Duodenal mucosa (tissue), 2 donors: ENCODE measurements around the gene ZNF337.
"Not testable (repeated sequence)": the region's sequence is repeated elsewhere in the genome, so short reads cannot be mapped to it uniquely, and the experiment has no call there.

ENCODE experiments used
- H3K27ac ChIP-seq: one replicate; pipeline ENCODE4 v1.7.0; 2013; ENCODE audit warnings: low read depth, low read length
- H3K27me3 ChIP-seq, 2 donors: one replicate each; pipeline ENCODE4 v1.7.0; 2013; ENCODE audit warnings: low read length in 2 of 2, control low read depth in 1 of 2; ENCODE audit not compliant: insufficient read depth in 2 of 2, control insufficient read depth in 1 of 2
- H3K36me3 ChIP-seq, 2 donors: one replicate each; pipeline ENCODE4 v1.7.0; 2013; ENCODE audit warnings: low read length in 2 of 2, control low read depth in 1 of 2; ENCODE audit not compliant: insufficient read depth in 2 of 2, control insufficient read depth in 1 of 2
- H3K4me1 ChIP-seq, 2 donors: one replicate each; pipeline ENCODE4 v1.7.0; 2013; ENCODE audit warnings: low read length in 2 of 2, control low read depth in 1 of 2; ENCODE audit not compliant: insufficient read depth in 2 of 2, control insufficient read depth in 1 of 2
- H3K4me3 ChIP-seq, 2 donors: one replicate each; pipeline ENCODE4 v1.7.0; 2013; ENCODE audit warnings: low read length in 2 of 2, low read depth in 1 of 2
- H3K9ac ChIP-seq, 2 donors: one replicate each; pipeline ENCODE4 v1.7.0; 2013; ENCODE audit warnings: low read length in 2 of 2, low read depth in 1 of 2
- H3K9me3 ChIP-seq, 2 donors: one replicate each; pipeline ENCODE4 v1.7.0; 2013; ENCODE audit warnings: low read length in 2 of 2, control low read depth in 1 of 2; ENCODE audit not compliant: control insufficient read depth in 1 of 2

The ZNF337 gene

DNA sequence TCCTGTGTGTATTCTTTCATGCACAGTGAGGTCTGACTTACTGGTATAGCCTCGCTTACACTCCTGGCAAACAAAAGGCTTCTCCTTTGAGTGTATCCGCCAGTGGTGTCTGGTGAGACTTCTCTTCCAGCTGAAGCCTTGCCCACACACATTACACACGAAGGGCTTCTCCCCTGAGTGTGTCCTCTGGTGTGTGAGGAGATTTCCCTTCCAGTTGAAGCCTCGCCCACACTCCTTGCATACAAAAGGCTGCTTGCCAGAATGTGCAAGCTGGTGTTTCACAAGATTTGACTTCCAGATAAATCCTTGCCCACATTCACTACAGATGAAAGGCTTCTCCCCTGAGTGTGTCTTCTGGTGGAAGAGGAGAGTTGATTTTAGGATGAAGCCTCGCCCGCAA is 21.5 kb downstream of the ZNF337 start:
- Histone ChIP-seq H3K27me3 (no peaks in the 10 kb centered on the region), H3K9me3 (no peaks in the 10 kb centered on the region), H3K27ac (no peak overlapping the region), H3K36me3 (peaks cover 27 to 39% of the 10 kb centered on the region in 2 donors), H3K4me3 (no peak overlapping the region), H3K4me1 (no peaks in the 10 kb centered on the region), H3K9ac (no peak overlapping the region)

DNA sequence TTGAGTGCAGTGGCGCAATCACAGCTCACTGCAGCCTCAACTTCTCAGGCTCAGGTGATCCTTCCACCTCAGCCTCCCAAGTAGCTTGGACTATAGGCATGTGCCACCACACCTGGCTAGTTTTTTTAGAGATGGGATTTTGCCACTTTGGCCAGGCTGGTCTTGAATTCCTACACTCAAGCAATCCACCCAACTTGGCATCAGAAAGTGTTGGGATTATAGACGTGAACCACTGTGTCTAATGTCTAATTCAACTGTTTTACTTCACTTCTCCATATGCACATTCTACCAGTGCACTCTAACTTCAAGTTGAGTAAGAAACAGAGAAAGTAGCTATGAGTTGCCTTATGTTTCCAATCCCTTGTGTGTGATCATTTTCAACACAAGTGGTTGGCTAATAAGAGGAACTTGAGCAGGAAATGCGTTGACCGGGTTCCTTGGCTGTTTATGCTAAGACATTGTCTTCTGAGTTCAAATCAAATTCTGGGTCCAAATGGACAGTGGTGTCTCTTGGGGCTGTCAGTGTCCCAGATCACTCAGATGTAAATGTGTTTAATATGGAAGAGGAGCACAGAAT is 23.9 kb downstream of the ZNF337 start:
- no peaks in the 10 kb centered on the region for H3K27me3 ChIP-seq
- H3K9me3 ChIP-seq, result no peaks in the 10 kb centered on the region
- H3K4me1 ChIP-seq, result no peaks in the 10 kb centered on the region
- H3K36me3 ChIP-seq, result peaks cover 27 to 38% of the 10 kb centered on the region in 2 donors
- no peak overlapping the region for H3K9ac ChIP-seq
- no peak overlapping the region for H3K27ac ChIP-seq
- H3K4me3 ChIP-seq, result no peak overlapping the region

DNA sequence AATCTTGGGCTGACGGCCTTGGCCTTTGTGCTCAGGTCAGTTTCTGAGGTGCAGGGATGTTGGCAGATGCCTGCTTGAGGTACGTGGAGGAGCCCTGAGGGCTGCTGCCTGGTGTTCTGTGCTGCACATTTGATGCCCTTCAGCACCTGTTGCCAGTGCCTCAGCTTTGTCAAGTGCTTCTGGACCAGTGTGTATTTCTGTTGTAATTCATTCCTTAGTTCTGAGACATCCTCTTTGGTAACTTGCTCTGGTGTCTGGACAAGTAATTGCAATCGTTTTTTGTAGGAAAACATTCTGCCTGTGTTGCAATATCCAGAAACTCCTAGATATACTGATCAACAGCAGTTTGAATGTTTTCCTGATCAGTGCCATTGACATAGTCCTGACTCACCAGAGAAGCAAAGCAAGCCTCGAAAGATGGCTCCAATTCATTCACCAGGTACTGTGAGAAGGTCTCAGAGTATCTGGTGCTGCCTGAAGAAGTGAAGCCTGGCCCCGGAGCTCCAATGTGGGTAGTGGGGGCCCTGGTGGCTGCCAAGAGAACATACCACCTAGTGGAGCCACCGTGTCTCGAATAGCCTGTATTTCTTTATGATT is 26.7 kb downstream of the ZNF337 start:
- Histone ChIP-seq H3K27ac (no peak overlapping the region), H3K4me1 (no peaks in the 10 kb centered on the region), H3K9me3 (no peaks in the 10 kb centered on the region), H3K4me3 (no peak overlapping the region), H3K9ac (no peak overlapping the region), H3K36me3 (peaks cover 7 to 14% of the 10 kb centered on the region in 2 donors), H3K27me3 (no peaks in the 10 kb centered on the region)

DNA sequence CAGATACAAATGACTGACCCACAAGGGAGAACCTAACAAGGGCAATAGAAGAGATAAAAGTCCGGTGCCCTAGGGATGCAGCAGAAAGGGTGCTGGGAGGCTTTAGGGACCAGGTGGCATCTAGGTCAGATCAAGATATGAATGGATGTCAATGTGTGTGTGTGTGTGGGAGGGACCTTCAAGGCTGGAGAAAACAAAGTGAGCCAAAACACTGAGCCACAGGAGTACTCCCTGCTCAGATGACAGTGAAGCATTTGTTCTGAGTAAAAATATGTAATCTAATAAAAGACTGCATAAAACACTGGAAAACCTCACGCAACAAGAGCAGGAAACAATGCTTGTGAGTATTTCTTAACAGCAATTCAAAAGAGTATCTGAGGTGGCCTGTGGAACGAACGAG is 28.2 kb downstream of the ZNF337 start:
- peaks cover 0 to 4% of the 10 kb centered on the region in 2 donors for H3K36me3 ChIP-seq
- no peaks in the 10 kb centered on the region for H3K9me3 ChIP-seq

DNA sequence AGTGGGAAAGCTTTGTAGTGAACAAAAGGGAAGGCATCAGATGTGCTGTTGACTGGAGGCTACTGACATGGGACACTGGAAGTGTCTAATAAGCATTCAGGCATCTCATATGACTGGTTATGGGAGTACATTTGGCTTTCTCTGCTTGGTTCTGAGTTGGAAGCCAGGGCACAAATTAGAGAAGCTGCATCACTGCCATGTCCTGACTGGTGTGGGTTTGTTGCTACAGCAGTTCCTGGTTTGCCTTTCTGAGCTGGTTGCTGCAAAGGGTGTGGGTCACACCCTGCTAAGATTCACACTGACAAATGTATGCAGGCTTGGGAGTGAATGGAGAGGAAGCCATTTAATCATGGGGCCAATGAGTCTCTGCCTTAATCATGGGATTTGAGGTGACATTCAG is 36.7 kb downstream of the ZNF337 start:
- H3K27ac ChIP-seq, result no peak overlapping the region
- no peaks in the 10 kb centered on the region for H3K27me3 ChIP-seq
- no peaks in the 10 kb centered on the region for H3K4me1 ChIP-seq
- H3K9ac ChIP-seq, result no peak overlapping the region
- H3K36me3 ChIP-seq, result no peaks in the 10 kb centered on the region
- no peak overlapping the region for H3K4me3 ChIP-seq
- no peaks in the 10 kb centered on the region for H3K9me3 ChIP-seq

More for the DNA sequence above, 28.2 kb downstream of the ZNF337 start:
- no peak overlapping the region for H3K4me3 ChIP-seq
- H3K27me3 ChIP-seq, result no peaks in the 10 kb centered on the region
- no peaks in the 10 kb centered on the region for H3K4me1 ChIP-seq
- no peak overlapping the region for H3K27ac ChIP-seq
- no peak overlapping the region for H3K9ac ChIP-seq

DNA sequence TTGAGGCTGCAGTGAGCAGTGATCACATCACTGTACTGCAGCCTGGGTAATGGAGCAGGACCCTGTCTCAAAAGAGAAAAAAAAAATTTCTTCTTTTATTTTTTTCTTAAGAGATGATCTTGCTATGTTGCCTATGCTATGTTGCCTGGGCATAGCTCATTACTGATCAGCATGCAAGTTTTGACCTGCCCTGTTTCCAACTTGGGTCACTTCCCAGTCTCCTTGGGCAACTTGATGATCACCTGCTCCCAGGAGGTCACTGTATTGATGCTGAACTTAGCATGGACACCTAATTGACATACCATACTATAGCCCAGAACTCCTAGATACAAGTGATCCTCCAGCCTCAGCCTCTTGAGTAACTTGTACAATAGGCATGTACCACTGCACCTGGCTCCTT is 42.2 kb downstream of the ZNF337 start:
- H3K9me3 ChIP-seq, result no peaks in the 10 kb centered on the region
- H3K27me3 ChIP-seq, result no peaks in the 10 kb centered on the region
- no peaks in the 10 kb centered on the region for H3K36me3 ChIP-seq
- H3K27ac ChIP-seq, result no peak overlapping the region
- no peak overlapping the region for H3K4me3 ChIP-seq
- no peaks in the 10 kb centered on the region for H3K4me1 ChIP-seq
- H3K9ac ChIP-seq, result no peak overlapping the region

DNA sequence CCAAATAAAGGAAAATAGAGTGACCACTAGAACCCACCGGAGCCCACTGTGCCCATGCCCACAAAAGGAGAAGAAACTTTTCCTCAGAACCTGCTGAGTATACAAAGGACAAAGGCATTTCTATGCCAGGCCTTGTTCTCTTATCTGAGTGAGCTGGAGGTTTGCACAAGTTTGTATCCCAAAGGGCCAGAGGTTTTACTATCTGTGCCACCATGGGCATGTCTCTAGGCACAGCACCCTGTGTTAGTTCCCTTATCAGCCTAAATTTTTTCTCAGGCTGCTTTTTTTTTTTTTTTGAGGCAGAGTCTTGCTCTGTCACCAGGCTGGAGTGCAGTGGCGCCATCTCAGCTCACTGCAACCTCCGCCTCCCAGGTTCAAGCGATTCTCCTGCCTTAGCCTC is 43.8 kb downstream of the ZNF337 start:
- H3K9me3 ChIP-seq, H3K4me3 ChIP-seq, H3K27me3 ChIP-seq, H3K36me3 ChIP-seq, H3K27ac ChIP-seq, H3K9ac ChIP-seq, H3K4me1 ChIP-seq: not testable (repeated sequence)

DNA sequence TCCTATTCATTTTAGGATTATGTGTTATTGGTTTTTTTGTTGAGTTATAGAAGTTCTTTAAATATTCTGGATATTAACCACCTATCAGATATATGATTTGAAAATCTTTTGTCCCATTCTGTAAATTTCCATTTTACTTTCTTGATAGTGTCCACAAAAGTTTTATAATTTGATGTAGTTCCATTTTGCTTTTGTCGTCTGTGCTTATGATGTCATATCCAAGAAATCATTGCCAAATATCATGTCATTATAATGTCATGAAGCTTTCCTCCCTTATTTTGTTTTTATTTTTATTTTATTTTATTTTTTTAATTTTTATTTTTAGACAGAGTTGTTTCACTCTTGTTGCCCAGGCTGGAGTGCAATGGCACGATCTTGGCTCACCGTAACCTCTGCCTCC is 51.8 kb downstream of the ZNF337 start:
- H3K27me3 ChIP-seq, result no peaks in the 10 kb centered on the region
- no peaks in the 10 kb centered on the region for H3K4me1 ChIP-seq
- H3K4me3 ChIP-seq, result no peak overlapping the region
- no peaks in the 10 kb centered on the region for H3K9me3 ChIP-seq
- H3K27ac ChIP-seq, result no peak overlapping the region
- no peaks in the 10 kb centered on the region for H3K36me3 ChIP-seq
- H3K9ac ChIP-seq, result no peak overlapping the region

DNA sequence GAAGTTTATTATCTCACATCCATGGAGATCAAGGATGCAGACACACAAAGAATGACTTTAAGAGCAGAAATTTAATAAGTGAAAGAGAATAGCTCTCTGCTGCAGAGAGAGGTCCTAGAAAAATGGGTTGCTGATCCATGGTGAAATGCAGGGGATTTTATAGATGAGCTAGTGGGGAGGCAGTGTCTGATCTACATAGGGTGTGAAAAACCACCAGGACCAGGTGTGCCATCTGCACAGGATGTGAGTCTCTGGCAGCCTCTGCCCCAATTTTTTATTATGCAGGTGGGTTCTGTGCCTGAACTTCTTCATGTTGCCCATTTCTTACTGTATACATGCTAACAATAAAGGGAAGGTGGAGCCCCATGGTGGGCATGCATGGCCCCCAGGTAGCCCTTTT is 52.9 kb downstream of the ZNF337 start:
- Histone ChIP-seq H3K27me3 (no peaks in the 10 kb centered on the region), H3K36me3 (no peaks in the 10 kb centered on the region), H3K9ac (no peak overlapping the region), H3K4me3 (no peak overlapping the region), H3K27ac (no peak overlapping the region), H3K4me1 (no peaks in the 10 kb centered on the region), H3K9me3 (no peaks in the 10 kb centered on the region)

DNA sequence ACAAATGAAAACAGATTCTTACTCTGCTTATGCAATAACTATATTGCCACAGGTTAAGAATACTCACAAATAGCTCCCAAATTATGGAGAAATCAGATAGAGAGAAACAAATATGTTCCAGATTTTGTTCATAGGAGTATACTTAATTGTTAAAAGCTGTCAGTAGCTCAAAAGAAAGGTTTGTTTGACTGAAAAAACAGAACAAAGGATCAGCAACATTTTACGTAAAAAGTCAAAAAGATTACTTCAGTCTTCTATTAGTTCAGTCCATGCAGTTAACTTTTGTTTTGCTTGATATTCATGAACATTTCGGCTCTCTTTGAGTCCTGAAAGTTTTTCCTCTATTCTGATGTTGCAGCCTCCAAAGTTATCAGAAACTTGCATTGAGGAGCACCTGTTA is 59.4 kb downstream of the ZNF337 start:
- no peaks in the 10 kb centered on the region for H3K4me1 ChIP-seq
- H3K9ac ChIP-seq, result no peak overlapping the region

More for the DNA sequence above, 59.4 kb downstream of the ZNF337 start:
- no peak overlapping the region for H3K4me3 ChIP-seq
- no peaks in the 10 kb centered on the region for H3K36me3 ChIP-seq
- no peaks in the 10 kb centered on the region for H3K27me3 ChIP-seq
- H3K27ac ChIP-seq, result no peak overlapping the region
- peaks cover 0 to 8% of the 10 kb centered on the region in 2 donors for H3K9me3 ChIP-seq
